GM18909 (cell line): ENCODE data around the gene NAB1.

Experiments used
- ATAC-seq: cut with Tn5 transposase; IDR thresholded peaks from one replicate; pipeline ENCODE4 v1.9.1; 2021; ENCODE audit warnings: mild to moderate bottlenecking; ENCODE audit not compliant: unreplicated experiment, poor library complexity

The NAB1 gene

DNA sequence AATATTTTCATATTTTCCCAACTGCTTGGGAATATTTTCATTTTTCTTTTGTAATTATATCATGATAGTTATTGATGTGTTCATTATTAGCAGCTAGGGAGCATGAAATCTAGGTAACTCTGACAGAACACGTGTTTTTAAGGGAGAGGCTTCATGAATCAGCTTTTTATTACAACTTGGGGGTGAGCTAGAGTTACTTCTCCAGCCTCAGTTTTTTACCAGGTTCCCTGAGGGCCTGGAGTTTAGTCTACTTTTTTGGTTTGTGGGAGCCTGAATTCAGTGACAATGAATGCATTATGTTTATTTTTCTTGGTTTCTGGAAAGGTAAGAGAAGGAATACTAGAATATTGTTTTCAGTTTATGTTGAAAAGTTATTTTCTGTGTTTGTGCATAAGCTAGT, 18.0 kb downstream of the NAB1 start:
- ATAC-seq, result no peak

- no peak for ATAC-seq
Measured at GRCh38 chr2:190668892-190669291, 20.0 kb downstream of the NAB1 start.

DNA sequence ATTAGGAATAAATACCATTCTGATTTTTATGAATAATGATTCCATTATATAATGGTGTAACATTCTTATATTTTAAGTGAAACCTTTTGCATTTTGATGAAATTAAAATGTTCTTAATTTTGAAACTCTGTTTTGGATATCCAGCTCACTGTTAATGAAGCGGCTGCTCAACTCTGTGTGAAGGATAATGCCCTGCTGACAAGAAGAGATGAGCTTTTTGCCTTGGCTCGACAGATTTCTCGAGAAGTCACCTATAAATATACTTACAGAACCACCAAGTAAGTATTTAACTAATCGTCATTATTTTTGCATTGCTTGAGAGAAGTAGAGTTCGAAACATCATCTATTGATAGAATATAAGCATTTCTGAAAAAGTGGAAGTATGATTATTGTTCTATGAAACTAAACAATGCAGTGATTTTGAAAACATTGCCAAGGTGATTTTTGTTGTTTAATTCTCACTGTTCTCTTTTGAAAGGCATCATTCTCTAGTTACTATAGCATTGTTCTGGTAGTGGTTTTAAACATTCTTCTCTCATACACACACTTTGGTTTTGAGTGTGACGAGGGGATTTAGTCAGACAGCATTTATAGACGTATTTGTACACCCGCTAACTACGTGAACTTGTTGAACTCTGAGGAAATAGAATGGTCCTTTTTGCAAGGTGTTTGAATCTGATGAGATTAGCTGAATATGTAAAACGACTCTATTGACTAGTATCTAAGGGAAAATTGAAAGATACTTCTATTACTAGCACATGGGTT, 21.5 kb downstream of the NAB1 start:
- peak; percentile 38 for ATAC-seq

- ATAC-seq, result peak; percentile 60
Measured at GRCh38 chr2:190674966-190675650, 26.2 kb downstream of the NAB1 start.

DNA sequence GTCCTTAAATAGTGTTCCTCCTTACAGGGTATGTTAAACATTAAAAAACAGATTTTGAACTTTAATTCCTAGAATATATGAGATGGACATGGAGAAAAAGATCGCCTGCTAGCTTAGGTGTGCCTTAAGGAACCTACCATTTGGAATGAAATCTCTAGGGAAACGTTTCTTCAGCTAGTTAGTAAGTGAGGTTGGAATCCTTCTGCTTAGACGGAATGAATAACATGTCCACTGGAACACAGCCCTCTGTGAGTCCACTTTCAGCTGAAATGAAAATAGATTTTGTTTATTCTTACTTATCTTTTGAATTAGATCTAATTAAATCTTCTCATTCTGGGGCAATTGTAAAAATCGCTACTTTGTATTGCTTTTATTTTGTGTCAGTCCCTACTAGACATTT, 28.4 kb downstream of the NAB1 start:
- no peak for ATAC-seq

- ATAC-seq, result peak; percentile 64
Measured at GRCh38 chr2:190678444-190679162, 29.7 kb downstream of the NAB1 start.

DNA sequence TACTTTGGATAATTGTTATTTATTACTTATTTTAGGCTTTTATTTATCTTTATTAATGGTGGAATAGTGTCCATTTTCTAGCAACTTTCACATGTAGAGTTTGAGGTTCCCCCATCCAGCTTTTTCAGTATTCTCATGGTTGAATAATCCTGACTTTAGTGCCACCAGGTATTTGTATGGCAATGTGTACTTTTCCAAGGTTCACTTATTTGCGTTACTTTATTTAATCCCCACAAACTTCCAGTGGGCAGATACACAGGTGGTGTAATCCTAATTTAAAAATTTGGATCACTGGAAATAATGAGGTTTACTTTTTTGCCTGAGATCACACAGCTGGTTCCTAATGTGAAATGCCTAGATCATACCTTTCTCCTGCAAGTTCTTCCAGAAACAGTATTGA, 30.5 kb downstream of the NAB1 start:
- ATAC-seq, result no peak

GRCh38 chr2:190679813-190680591, 31.1 kb downstream of the NAB1 start:
- peak; percentile 56 for ATAC-seq

DNA sequence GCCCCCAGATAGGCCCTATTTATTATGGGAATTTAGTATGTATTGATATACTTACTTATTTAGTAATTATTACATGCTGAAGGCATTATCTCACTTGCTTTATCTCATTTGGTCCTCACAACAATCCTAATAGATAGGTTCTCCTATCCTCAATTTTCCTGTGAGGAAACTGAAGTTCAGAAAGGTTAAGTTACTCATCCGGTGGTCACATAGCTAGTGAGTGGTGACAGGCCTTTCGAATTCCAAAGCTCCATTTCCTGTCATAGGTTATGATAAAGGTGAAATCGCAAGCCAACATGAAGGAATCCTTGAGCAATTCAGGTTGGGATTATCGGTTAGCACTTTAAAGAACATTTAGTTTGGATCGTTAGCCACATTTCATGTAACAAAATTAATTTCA, 33.3 kb downstream of the NAB1 start:
- no peak for ATAC-seq

DNA sequence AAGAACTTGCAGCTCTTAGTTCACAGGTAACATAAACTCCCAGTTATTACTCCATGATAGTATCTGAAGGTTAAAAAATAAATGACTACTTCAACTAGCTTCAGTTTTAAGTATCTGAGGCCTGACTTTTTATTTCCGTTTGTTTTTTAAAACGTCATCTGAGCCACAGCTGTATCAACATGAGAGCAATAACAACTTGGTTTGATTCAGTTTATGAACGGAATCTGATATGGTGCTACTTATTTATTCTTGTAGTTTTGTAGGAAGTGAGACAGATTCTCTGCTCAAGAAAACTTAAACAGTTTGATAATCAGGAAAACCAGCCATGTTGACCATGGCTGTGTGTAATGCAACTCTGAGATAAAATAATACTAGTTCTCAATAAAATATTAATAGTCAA, 34.9 kb downstream of the NAB1 start:
- ATAC-seq, result no peak

GRCh38 chr2:190684931-190685330, 36.0 kb downstream of the NAB1 start:
- no peak for ATAC-seq

- ATAC-seq, result no peak
Measured at GRCh38 chr2:190685333-190685732, 36.5 kb downstream of the NAB1 start.

DNA sequence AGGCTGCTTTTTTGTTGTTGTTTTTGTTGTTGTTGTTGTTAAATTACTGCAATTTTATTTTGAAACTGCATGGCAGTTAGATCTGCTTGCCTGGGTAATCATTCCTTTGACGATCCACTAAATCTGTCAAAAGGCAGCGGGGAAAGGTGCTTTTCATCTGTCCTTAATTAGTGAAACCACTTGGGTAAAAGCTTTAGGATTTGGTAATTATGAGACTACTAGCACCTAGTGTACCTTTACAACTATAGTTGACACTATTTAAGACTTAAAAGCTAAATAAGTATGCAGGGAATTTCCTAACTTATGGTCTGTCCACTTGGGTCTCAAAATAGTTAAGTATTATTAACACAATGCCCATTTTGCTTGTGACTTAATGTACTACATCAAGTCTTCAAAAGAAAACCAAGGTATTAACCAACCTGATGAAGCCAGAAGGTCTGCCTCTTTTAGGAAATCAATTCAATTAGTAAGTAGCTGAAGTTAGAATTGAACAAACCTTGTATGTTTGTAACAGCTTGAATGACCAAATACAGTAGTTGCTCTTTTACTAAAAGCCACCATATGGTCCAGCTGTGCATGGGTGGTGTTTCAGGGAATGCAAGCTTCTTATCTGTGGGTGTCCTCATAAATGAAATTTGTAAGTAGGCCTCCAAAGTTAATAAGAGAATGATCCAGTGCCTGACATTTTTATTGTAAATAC, 44.8 kb downstream of the NAB1 start:
- no peak for ATAC-seq

- ATAC-seq, result no peak
Measured at GRCh38 chr2:190694479-190694878, 45.6 kb downstream of the NAB1 start.

DNA sequence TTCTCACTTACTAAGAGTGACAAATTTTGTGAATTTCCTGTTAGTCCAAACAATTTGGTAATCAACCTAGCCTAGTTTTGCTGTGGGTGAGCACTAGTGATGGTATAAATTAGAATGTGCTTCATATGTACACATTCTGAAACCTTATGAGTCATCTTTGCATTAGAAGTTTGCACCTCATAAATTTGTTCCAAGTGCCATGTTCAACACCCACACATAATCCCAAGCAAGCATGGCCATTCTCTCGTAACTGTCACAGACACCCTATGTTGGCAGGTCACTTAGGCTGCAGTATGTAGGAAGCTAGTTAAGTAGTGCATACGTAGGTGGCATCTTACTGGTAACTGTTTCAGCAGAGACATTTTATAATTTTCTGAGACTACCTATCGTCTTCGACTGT, 46.9 kb downstream of the NAB1 start:
- no peak for ATAC-seq

DNA sequence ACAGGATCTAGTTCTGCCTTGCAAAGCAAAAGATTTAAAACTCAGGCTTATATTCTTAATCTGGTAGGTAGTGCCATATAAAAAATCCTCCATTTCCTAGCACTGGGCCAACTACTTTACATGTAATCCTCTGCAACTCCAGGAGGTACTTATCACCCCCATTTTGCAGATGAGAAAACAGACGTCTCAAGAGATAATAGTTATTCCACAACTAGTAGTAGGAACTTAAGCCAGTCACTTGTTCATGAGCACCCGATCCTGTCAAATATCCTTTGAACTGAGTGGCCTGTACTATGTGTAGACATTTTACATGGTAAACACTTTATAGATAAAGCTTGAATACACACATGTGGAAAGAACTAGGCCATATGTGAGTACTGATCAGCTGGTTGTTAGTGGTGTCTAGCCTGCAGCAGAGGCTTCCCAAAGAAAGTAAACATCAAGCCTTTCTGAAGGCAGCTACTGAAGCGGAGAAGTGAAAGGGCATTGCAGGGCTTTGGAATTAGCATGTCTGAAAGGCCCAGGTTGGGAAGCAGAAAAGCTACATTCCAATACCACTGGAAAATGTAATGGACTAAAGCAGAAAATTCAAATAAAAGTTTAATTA, 48.0 kb downstream of the NAB1 start:
- ATAC-seq, result no peak

DNA sequence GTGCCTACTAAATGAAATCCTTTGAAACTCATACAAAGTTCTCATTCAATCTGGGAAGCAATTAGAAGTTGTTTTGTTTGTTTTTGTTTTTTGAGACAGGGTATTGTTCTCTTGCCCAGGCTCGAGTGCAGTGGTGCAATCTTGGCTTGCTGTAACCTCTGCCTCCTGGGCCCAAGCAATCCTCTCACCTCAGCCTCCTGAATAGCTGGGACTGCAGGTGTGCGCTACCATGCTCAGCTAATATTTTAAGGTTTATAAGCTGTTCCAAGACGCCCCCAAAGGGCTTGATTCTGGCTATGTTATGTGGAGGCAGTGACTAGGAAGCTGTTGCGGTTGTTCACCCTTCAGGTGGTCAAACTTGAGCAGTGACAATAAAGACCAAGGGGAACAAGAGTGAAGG, 48.5 kb downstream of the NAB1 start:
- ATAC-seq, result no peak

- no peak for ATAC-seq
Measured at GRCh38 chr2:190698895-190699294, 50.0 kb downstream of the NAB1 start.

GRCh38 chr2:190701586-190701985, 52.7 kb downstream of the NAB1 start:
- peak; percentile 72 for ATAC-seq

DNA sequence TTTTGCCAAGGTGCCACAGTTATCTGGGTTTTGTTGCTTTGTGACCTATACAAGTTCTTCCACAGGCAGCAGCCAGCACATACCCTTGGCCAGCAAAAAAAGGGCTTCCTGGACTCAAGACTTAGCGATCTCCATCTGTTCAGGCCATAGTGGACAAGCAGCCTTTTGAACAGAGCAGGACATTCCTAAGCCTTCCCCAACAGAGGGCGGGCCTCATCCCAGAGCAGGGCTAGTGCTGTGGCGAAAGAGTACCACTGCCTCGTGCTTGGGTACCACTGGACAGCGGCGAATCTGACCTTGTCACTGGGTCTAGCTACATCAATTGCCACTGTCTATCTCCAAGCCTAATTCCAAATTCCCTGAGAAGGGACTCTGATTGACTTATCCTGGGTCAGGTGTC, 56.4 kb downstream of the NAB1 start:
- ATAC-seq, result no peak
